OCI-LY1 (cell line): ENCODE measurements around the gene DRICH1.
"Not testable (repeated sequence)": the region's sequence is repeated elsewhere in the genome, so short reads cannot be mapped to it uniquely, and the experiment has no call there.

Source experiments
- EZH2 ChIP-seq: fragments of 200-600 bp; sonication (generic), shearing (Covaris generic); IDR thresholded peaks from 2 replicates; pipeline ENCODE4 v1.8.0; 2017; ENCODE audit warnings: borderline replicate concordance, mixed run types, mild to moderate bottlenecking, antibody characterized with exemption, low read length, moderate library complexity, mixed read lengths
- TF ChIP-seq, protein P1 (sequence below): fragments of 200-600 bp; sonication (generic), shearing (Covaris generic); IDR thresholded peaks from 2 replicates; pipeline ENCODE4 v1.5.1; 2017; ENCODE audit warnings: mild to moderate bottlenecking, antibody characterized with exemption, low read length, moderate library complexity, mixed read lengths

GRCh38 chr22:23646526-23646925 is 14.4 kb upstream of the DRICH1 start:
- TF ChIP-seq, protein P1, sequence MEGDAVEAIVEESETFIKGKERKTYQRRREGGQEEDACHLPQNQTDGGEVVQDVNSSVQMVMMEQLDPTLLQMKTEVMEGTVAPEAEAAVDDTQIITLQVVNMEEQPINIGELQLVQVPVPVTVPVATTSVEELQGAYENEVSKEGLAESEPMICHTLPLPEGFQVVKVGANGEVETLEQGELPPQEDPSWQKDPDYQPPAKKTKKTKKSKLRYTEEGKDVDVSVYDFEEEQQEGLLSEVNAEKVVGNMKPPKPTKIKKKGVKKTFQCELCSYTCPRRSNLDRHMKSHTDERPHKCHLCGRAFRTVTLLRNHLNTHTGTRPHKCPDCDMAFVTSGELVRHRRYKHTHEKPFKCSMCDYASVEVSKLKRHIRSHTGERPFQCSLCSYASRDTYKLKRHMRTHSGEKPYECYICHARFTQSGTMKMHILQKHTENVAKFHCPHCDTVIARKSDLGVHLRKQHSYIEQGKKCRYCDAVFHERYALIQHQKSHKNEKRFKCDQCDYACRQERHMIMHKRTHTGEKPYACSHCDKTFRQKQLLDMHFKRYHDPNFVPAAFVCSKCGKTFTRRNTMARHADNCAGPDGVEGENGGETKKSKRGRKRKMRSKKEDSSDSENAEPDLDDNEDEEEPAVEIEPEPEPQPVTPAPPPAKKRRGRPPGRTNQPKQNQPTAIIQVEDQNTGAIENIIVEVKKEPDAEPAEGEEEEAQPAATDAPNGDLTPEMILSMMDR = not testable (repeated sequence)
- TF ChIP-seq EZH2 = not testable (repeated sequence)
